Stomach (tissue), 9 donors: Measurements from ENCODE around the gene RNF220. TPM values are rescaled to one million over a fixed set of nuclear protein-coding genes. Genes with fewer than 3 reads are reported as not detected.

Source experiments
- DNase-seq, 2 donors: peaks; one replicate each; pipeline versions ENCODE4 v3.0.0 to v3.0.0-alpha.2; 2013 to 2019
- H3K27ac ChIP-seq, 5 donors: fragments of 200-600 bp in 4 of 5; sonication (generic) in 4 of 5; one replicate each; pipeline ENCODE4 v1.5.1; 2013 to 2019; ENCODE audit warnings: mild to moderate bottlenecking in 1 of 5, moderate library complexity in 1 of 5
- H3K27me3 ChIP-seq, 3 donors: fragments of 200-600 bp; sonication (generic); one replicate each; pipeline ENCODE4 v1.5.1; 2017 to 2019; ENCODE audit warnings: mixed run types in 1 of 3
- H3K36me3 ChIP-seq, 4 donors: fragments of 200-600 bp; sonication (generic); 1 replicate in 3 of 4; 2 replicates in 1 of 4; pipeline ENCODE4 v1.5.1; 2016 to 2019
- H3K4me1 ChIP-seq, 4 donors: fragments of 200-600 bp; sonication (generic); one replicate each; pipeline ENCODE4 v1.5.1; 2016 to 2019
- H3K4me3 ChIP-seq, 4 donors: fragments of 200-600 bp; sonication (generic) in 3 of 4; one replicate each; pipeline ENCODE4 v1.5.1; 2016 to 2019; ENCODE audit warnings: mild to moderate bottlenecking in 1 of 4
- H3K9me3 ChIP-seq, 4 donors: fragments of 200-600 bp; sonication (generic); one replicate each; pipeline ENCODE4 v1.5.1; 2016 to 2019
- EP300 ChIP-seq: sonication (generic); formaldehyde crosslinking; IDR thresholded peaks from one replicate; pipeline ENCODE4 v1.6.1; 2017; ENCODE audit warnings: antibody characterized with exemption
- POLR2A ChIP-seq, 4 donors: fragments of 450-650 bp; IDR thresholded peaks; one replicate each; pipeline ENCODE4 v1.6.1; 2016; ENCODE audit warnings: antibody characterized with exemption in 4 of 4, control low read depth in 2 of 4, mild to moderate bottlenecking in 1 of 4, moderate library complexity in 1 of 4
- POLR2AphosphoS5 ChIP-seq, 3 donors: sonication (generic); formaldehyde crosslinking; IDR thresholded peaks; one replicate each; pipeline ENCODE4 v1.6.1; 2016; ENCODE audit warnings: antibody characterized with exemption in 3 of 3
- WGBS, 5 donors: extraction: QIAGEN DNeasy Blood & Tissue Kit in 3 of 5; methylation state at CpG; one replicate each; pipeline versions ENCODE4 v1.1.5 to v1.1.7; 2013 to 2018; 5-methylcytosine and 5-hydroxymethylcytosine counted together
- intact Hi-C: fragments of 100-400 bp; cut with DNase I; formaldehyde crosslinking; loops from one replicate; pipeline ENCODE4 v1.15.1; 2023; ENCODE audit warnings: low total_unique reads
- polyA plus RNA-seq, 3 donors: library from polyadenylated mRNA; stranded (reverse); fragments of 200-250 nt; gene quantifications; one replicate each; pipeline ENCODE4 v1.2.3, GENCODE V29; 2013
- total RNA-seq, 5 donors: library from RNA; depleted of rRNA; stranded (reverse); fragments of >200 nt; gene quantifications; one replicate each; pipeline versions ENCODE4 v1.1.0 to v1.2.3, GENCODE V29; 2014 to 2016
- TF ChIP-seq, protein P1 (sequence below), 7 experiments: fragments of 450-650 bp in 4 of 7; fragments of 200-600 bp in 3 of 7; sonication (generic) in 3 of 7; IDR thresholded peaks; one replicate each; pipeline ENCODE4 v1.5.1; 2016 to 2019; ENCODE audit warnings: antibody characterized with exemption in 7 of 7, control low read depth in 2 of 7, mild to moderate bottlenecking in 1 of 7
- donor health status: healthy with polysubstance abuse.
- donor health status: Bipolar disorder and iron deficiency.
- donor health status: healthy.

RNF220 gene
- total and polyA plus RNA-seq, 8 donors: 21.0 to 207 (median 47.2) TPM

DNA sequence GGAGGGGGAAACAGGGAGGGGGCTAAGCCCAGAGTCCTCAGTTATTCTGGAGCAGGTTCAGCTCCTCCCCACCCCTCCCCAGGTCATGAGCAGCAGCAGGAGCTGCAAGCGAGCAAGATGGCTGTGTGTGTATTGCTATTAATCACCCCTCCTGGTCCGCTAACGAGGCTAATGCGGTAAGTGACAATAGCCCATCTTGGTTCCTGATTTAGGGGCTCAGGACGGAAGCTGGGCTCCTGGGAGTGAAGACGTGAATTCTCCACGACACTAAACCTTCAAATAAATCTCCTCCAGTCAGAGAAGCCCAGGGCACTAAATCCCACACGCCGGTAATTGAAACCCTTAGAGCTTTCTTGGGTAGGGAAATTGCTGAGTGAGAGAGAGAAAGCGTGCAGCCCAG, 193.1 kb downstream of the RNF220 start:
- Histone ChIP-seq H3K9me3 (no peaks in the 10 kb centered on the region), H3K36me3 (no peaks in the 10 kb centered on the region), H3K27ac (no peak overlapping the region), H3K4me3 (no peak overlapping the region), H3K27me3 (peaks cover 0 to 60% (median 26%) of the 10 kb centered on the region in 3 donors), H3K4me1 (peaks cover 6 to 14% (median 8%) of the 10 kb centered on the region in 4 donors)
- TF ChIP-seq POLR2AphosphoS5 (IDR thresholded peaks at IDR 0.05) (no peak), POLR2A (IDR thresholded peaks at IDR 0.05) (no peak), EP300 (no peak)
- TF ChIP-seq, protein P1, sequence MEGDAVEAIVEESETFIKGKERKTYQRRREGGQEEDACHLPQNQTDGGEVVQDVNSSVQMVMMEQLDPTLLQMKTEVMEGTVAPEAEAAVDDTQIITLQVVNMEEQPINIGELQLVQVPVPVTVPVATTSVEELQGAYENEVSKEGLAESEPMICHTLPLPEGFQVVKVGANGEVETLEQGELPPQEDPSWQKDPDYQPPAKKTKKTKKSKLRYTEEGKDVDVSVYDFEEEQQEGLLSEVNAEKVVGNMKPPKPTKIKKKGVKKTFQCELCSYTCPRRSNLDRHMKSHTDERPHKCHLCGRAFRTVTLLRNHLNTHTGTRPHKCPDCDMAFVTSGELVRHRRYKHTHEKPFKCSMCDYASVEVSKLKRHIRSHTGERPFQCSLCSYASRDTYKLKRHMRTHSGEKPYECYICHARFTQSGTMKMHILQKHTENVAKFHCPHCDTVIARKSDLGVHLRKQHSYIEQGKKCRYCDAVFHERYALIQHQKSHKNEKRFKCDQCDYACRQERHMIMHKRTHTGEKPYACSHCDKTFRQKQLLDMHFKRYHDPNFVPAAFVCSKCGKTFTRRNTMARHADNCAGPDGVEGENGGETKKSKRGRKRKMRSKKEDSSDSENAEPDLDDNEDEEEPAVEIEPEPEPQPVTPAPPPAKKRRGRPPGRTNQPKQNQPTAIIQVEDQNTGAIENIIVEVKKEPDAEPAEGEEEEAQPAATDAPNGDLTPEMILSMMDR (IDR thresholded peaks at IDR 0.05): no peak
- intact Hi-C loops: loop anchor here (5.0 kb wide), 1 partner anchor 221 kb away; no protein-coding TSS in a partner anchor
- no peak for DNase-seq
- WGBS, 5 donors: 71 to 83% (median 75%) methylated on average over 6 to 10 of the region's 10 CpGs

DNA sequence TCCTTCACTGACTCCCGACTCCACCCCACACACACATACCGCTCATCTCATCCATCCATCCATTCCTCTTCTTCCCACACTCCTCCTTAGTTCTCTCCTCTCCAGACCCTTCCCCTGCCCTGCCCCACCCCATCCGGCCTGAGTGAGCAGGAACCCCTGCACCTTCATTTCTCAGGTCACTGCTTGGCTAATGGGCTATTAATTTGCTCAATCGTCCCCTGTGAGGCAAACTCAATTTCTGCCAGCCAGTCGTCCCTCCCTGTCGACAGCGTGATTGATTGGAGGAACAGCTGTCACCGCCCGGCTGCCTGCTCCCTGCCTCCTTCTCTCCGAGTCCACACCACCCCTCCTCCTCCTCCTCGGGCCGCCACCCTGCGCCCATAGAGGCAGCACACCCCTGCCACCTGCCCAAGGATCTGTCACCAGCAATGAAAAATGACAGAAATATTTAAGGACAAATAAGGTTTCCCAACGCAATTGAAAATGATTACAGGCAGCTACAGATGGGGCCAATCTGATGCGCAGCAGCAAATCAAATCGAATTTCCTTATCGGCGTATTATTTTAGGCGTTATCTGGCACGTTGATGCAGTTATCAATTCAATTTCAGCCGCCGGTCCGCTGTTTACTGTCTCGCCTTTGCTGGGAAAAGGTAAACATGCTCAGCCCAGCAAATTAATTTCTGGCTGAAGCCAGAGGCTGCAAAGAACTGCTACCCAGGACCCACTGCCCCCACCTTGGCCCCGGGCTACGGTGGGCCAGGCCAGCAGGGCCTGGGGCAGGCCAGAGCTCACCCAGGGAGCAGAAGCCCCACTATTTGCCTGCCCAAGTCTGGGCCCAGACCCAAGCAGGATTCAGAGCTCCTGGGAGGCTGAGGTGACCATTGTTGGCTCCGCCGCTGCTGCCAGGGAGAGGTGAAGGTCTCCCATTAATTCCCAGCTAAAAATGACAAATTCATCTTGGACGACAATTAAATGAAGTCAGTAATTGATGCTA, 197.9 kb downstream of the RNF220 start:
- H3K4me3 ChIP-seq: no peak overlapping the region
- no peaks in the 10 kb centered on the region for H3K9me3 ChIP-seq
- peaks cover 12 to 18% (median 13%) of the 10 kb centered on the region in 4 donors for H3K4me1 ChIP-seq
- WGBS, 5 donors: 18 to 38% (median 28%) methylated on average over 29 of the region's 29 CpGs
- intact Hi-C loops: no loop called here
- no peaks in the 10 kb centered on the region for H3K36me3 ChIP-seq
- peak in 1 of 2 donors; percentile 68 for DNase-seq
- H3K27ac ChIP-seq: peak overlapping the region in 1 of 5 donors; percentile 29
- TF ChIP-seq POLR2A (IDR thresholded peaks at IDR 0.05) (no peak), POLR2AphosphoS5 (IDR thresholded peaks at IDR 0.05) (no peak), EP300 (no peak)
- TF ChIP-seq, protein P1 (IDR thresholded peaks at IDR 0.05): no peak
- H3K27me3 ChIP-seq: peaks cover 0 to 55% (median 15%) of the 10 kb centered on the region in 3 donors

DNA sequence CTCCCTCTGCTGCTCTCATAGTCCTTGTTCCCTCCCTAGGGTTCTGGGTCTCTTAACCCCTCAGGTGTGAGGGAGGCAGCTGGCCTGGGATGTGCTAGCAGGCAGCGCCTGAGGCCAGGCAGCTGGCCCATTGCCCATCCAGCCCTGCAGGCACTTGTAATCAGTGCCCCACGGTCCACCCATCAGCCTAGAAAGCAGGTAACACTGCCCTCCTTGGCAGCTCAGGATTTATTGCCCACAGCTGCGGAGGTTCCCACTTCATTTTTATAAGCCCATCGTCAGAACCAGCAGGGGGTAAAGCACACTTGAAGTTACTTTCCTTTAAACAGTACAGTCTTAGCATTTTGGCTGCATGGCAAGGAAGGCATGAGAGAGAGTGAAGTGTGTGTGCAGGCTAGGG, 198.7 kb downstream of the RNF220 start:
- 22 to 49% (median 33%) methylated on average over 4 of the region's 4 CpGs for WGBS, 5 donors
- Histone ChIP-seq H3K27ac (no peak overlapping the region), H3K9me3 (no peaks in the 10 kb centered on the region), H3K36me3 (no peaks in the 10 kb centered on the region), H3K27me3 (peaks cover 0 to 53% (median 10%) of the 10 kb centered on the region in 3 donors), H3K4me3 (no peak overlapping the region), H3K4me1 (peaks cover 12 to 18% (median 13%) of the 10 kb centered on the region in 4 donors)
- DNase-seq: peak; percentile 49 to 76
- no peak for TF ChIP-seq POLR2AphosphoS5 (IDR thresholded peaks at IDR 0.05)
- no peak for TF ChIP-seq EP300
- TF ChIP-seq, protein P1 (IDR thresholded peaks at IDR 0.05): no peak
- no peak for TF ChIP-seq POLR2A (IDR thresholded peaks at IDR 0.05)
- intact Hi-C loops: no loop called here

DNA sequence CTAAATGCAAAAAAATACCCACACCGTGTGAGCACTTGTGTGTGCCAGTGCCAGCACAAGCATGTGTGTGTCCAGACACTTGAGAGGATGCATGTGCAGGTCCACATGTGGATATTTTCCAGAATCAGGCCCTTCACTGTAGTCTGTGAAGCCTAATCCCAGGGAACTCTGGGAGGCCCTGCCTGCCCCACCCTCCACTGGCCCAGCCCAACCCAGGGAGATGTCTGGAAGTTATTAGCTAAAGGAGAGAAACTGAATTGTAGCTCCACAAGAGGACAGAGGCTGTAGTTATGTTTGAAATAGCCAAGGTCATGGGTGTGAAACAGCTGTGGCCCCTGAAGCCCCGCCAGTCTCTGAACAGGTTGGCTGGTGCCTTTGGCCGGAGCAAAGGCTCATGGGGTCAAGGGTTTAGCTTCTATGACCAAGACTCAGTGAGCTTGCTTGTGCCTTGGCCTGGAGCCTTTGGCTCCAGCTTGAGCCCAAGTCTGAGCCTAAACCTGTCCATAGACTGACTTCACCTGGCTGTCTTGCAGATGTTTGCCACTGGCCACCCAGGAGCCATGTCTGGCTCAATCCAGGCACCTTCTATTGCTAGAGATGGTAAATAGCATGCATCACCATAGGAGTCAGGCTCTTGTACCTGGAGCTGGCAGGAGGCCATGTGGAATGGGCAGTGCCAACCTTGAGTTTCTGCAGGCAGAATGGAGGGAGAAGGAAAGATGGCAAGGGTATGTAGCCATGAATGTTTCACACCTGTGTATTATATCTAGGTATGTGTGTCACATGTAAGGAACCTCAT, 199.3 kb downstream of the RNF220 start:
- DNase-seq: no peak
- H3K4me1 ChIP-seq: peaks cover 12 to 18% (median 13%) of the 10 kb centered on the region in 4 donors
- H3K4me3 ChIP-seq: no peak overlapping the region
- peaks cover 0 to 50% (median 10%) of the 10 kb centered on the region in 3 donors for H3K27me3 ChIP-seq
- H3K9me3 ChIP-seq: no peaks in the 10 kb centered on the region
- H3K27ac ChIP-seq: no peak overlapping the region
- TF ChIP-seq, protein P1 (IDR thresholded peaks at IDR 0.05): no peak
- TF ChIP-seq EP300 (no peak), POLR2A (IDR thresholded peaks at IDR 0.05) (no peak), POLR2AphosphoS5 (IDR thresholded peaks at IDR 0.05) (no peak)
- intact Hi-C loops: no loop called here
- 62 to 72% (median 68%) methylated on average over 3 of the region's 3 CpGs for WGBS, 5 donors
- no peaks in the 10 kb centered on the region for H3K36me3 ChIP-seq
